Measurements from ENCODE around the gene CD79B. TPM values are rescaled to one million over a fixed set of nuclear protein-coding genes. Genes with fewer than 3 reads are reported as not detected.
"Not testable (repeated sequence)": the region's sequence is repeated elsewhere in the genome, so short reads cannot be mapped to it uniquely, and the experiment has no call there.

The CD79B gene
- total RNA-seq, 1 experiment from 2014 or later = not detected

- DNase-seq (ENCODE audit: extremely low read depth, low read depth) = peak; percentile 54
Measured at GRCh38 chr17:63881935-63882601, 50.1 kb downstream of the CD79B start, which contains the start of gene GH2. TSS of gene GH2 (minus strand) at chr17:63881944. CDS start at chr17:63881801, 143 bp downstream.

GRCh38 chr17:63881337-63881736, 50.8 kb downstream of the CD79B start:
- DNase-seq (ENCODE audit: extremely low read depth, low read depth) = not testable (repeated sequence)

- no peak for DNase-seq (ENCODE audit: extremely low read depth, low read depth)
Measured at GRCh38 chr17:63880706-63881105, 51.4 kb downstream of the CD79B start.

Small RNA genes lying within 50 kb of the gene (small RNA-seq; reads per million reads assigned to genes)
- gene AC040958.1 (0 reads per million in 2 experiments), gene AC127029.1 (0 reads per million in 2 experiments), gene GH1 (0 reads per million in 2 experiments)

Other genes with a start within 250 kb of the CD79B start
- 1.1 and 2.0 TPM in 2 replicates for gene LIMD2, start 232.2 kb downstream of the CD79B start, total RNA-seq (2014; rRNA removed; shearing (Covaris generic))
- gene STRADA, start 190.5 kb downstream of the CD79B start, total RNA-seq (2014; rRNA removed; shearing (Covaris generic)) = 21.2 and 28.9 TPM in 2 replicates
- 66.5 and 79.2 TPM in 2 replicates for gene CCDC47, start 158.7 kb downstream of the CD79B start, total RNA-seq (2014; rRNA removed; shearing (Covaris generic))
- 55.7 and 61.2 TPM in 2 replicates for gene DDX42, start 158.2 kb downstream of the CD79B start, total RNA-seq (2014; rRNA removed; shearing (Covaris generic))
- gene PSMC5, start 104.9 kb downstream of the CD79B start, total RNA-seq (2014; rRNA removed; shearing (Covaris generic)) = 52.7 and 66.3 TPM in 2 replicates
- gene FTSJ3, start 104.7 kb downstream of the CD79B start, total RNA-seq (2014; rRNA removed; shearing (Covaris generic)) = 27.9 and 35.0 TPM in 2 replicates
- gene SMARCD2, start 89.6 kb downstream of the CD79B start, total RNA-seq (2014; rRNA removed; shearing (Covaris generic)) = 73.6 and 75.5 TPM in 2 replicates
- not detected in 2 replicates for gene CSH2, start 58.7 kb downstream of the CD79B start, total RNA-seq (2014; rRNA removed; shearing (Covaris generic))
- gene GH2, start 50.4 kb downstream of the CD79B start, total RNA-seq (2014; rRNA removed; shearing (Covaris generic)) = not detected in 2 replicates
- gene CSH1, start 35.8 kb downstream of the CD79B start, total RNA-seq (2014; rRNA removed; shearing (Covaris generic)) = not detected in 2 replicates
- not detected in 2 replicates for gene CSHL1, start 21.1 kb downstream of the CD79B start, total RNA-seq (2014; rRNA removed; shearing (Covaris generic))
- not detected in 2 replicates for gene GH1, start 13.5 kb downstream of the CD79B start, total RNA-seq (2014; rRNA removed; shearing (Covaris generic))
- 0.06 and 0.77 TPM in 2 replicates for gene SCN4A, start 40.6 kb upstream of the CD79B start, total RNA-seq (2014; rRNA removed; shearing (Covaris generic))
- gene PRR29, start 66.0 kb upstream of the CD79B start, total RNA-seq (2014; rRNA removed; shearing (Covaris generic)) = not detected in 2 replicates
- gene ICAM2, start 88.3 kb upstream of the CD79B start, total RNA-seq (2014; rRNA removed; shearing (Covaris generic)) = not detected in 2 replicates
- 13.4 and 14.0 TPM in 2 replicates for gene ERN1, start 197.8 kb upstream of the CD79B start, total RNA-seq (2014; rRNA removed; shearing (Covaris generic))

Data from NCI-H460 (cell line).